GM23338 (cell line): ENCODE measurements around the gene GRK5. TPM values are rescaled to one million over a fixed set of nuclear protein-coding genes. Genes with fewer than 3 reads are reported as not detected.

Source experiments
- ATAC-seq: fragments of 200-7000 bp; cut with Tn5 transposase; 3 replicates; pipeline ENCODE4 v1.9.1; 2020
- DNase-seq: peaks from one replicate; pipeline ENCODE4 v3.0.0-alpha.2; 2015; ENCODE audit warnings: low spot score
- H2AFZ ChIP-seq: fragments of 200-600 bp; sonication (generic); 2 replicates; pipeline ENCODE4 v1.8.0; 2016; ENCODE audit warnings: antibody characterized with exemption, mild to moderate bottlenecking, moderate library complexity
- H3F3A ChIP-seq: fragments of 200-600 bp; sonication (generic); replicated peaks from 2 replicates; pipeline ENCODE4 v1.8.0; 2017; ENCODE audit warnings: antibody characterized with exemption, mixed run types, low read depth
- H3K27ac ChIP-seq: fragments of 200-600 bp; sonication (generic); 2 replicates; pipeline ENCODE4 v1.6.1; 2016; ENCODE audit warnings: low read depth
- H3K27me3 ChIP-seq: fragments of 200-600 bp; sonication (generic); 2 replicates; pipeline ENCODE4 v1.8.0; 2016; ENCODE audit warnings: mild to moderate bottlenecking, mixed run types, moderate library complexity; ENCODE audit not compliant: insufficient read depth
- H3K36me3 ChIP-seq: fragments of 200-600 bp; sonication (generic); 2 replicates; pipeline ENCODE4 v1.8.0; 2016; ENCODE audit warnings: mild to moderate bottlenecking; ENCODE audit not compliant: insufficient read depth
- H3K4me1 ChIP-seq: fragments of 200-600 bp; sonication (generic); 2 replicates; pipeline ENCODE4 v1.8.0; 2016; ENCODE audit warnings: mild to moderate bottlenecking, moderate library complexity; ENCODE audit not compliant: insufficient read depth
- H3K4me2 ChIP-seq: fragments of 200-600 bp; sonication (generic); 2 replicates; pipeline ENCODE4 v1.7.1; 2017; ENCODE audit warnings: mixed run types
- H3K4me3 ChIP-seq: fragments of 200-600 bp; sonication (generic); 2 replicates; pipeline ENCODE4 v1.6.1; 2016; ENCODE audit warnings: mixed run types
- H3K79me2 ChIP-seq: fragments of 200-600 bp; sonication (generic); replicated peaks from 2 replicates; pipeline ENCODE4 v1.8.0; 2017; ENCODE audit warnings: mild to moderate bottlenecking; ENCODE audit not compliant: insufficient read depth
- H3K9me2 ChIP-seq: fragments of 200-600 bp; sonication (generic); 2 replicates; pipeline ENCODE4 v1.8.0; 2017; ENCODE audit not compliant: insufficient read depth
- H4K20me1 ChIP-seq: fragments of 200-600 bp; sonication (generic); replicated peaks from 2 replicates; pipeline ENCODE4 v1.8.0; 2017; ENCODE audit warnings: mild to moderate bottlenecking; ENCODE audit not compliant: insufficient read depth
- H3K27ac Mint-ChIP-seq: 2 replicates; pipeline ENCODE4 v1.8.0; 2020; ENCODE audit warnings: inconsistent platforms, mild to moderate bottlenecking, moderate library complexity, mixed read lengths
- H3K27me3 Mint-ChIP-seq: 3 replicates; pipeline ENCODE4 v1.8.0; 2022; ENCODE audit warnings: low read depth, mild to moderate bottlenecking, moderate library complexity, mixed read lengths, inconsistent platforms; ENCODE audit not compliant: insufficient read depth, poor library complexity
- H3K36me3 Mint-ChIP-seq: 3 replicates; pipeline ENCODE4 v1.8.0; 2021; ENCODE audit warnings: low read depth, mild to moderate bottlenecking, inconsistent platforms, moderate library complexity, mixed read lengths
- H3K4me1 Mint-ChIP-seq: 3 replicates; pipeline ENCODE4 v1.8.0; 2020; ENCODE audit warnings: mild to moderate bottlenecking, inconsistent platforms, mixed read lengths
- H3K4me3 Mint-ChIP-seq: 3 replicates; pipeline ENCODE4 v1.8.0; 2021; ENCODE audit warnings: moderate library complexity, mild to moderate bottlenecking, inconsistent platforms, mixed read lengths
- H3K9me3 Mint-ChIP-seq: 3 replicates; pipeline ENCODE4 v1.8.0; 2020; ENCODE audit warnings: moderate library complexity, mild to moderate bottlenecking, inconsistent platforms, mixed read lengths
- CTCF ChIP-seq, 2 experiments: fragments of 200-600 bp in 1 of 2; sonication (generic) in 1 of 2; conservative IDR thresholded peaks; 2 replicates each; pipeline versions ENCODE4 v1.5.1 to v1.6.1; 2016 to 2017; ENCODE audit warnings: antibody characterized with exemption in 2 of 2, low read depth in 2 of 2, mild to moderate bottlenecking in 2 of 2, moderate library complexity in 1 of 2
- EZH2 ChIP-seq: fragments of 200-600 bp; sonication (generic); IDR thresholded peaks from one replicate; pipeline ENCODE4 v1.8.0; 2017; ENCODE audit warnings: antibody characterized with exemption, mild to moderate bottlenecking, low read depth; ENCODE audit not compliant: unreplicated experiment
- EZH2phosphoT487 ChIP-seq: fragments of 200-600 bp; sonication (generic); IDR thresholded peaks from one replicate; pipeline ENCODE4 v1.8.1; 2018; ENCODE audit warnings: antibody characterized with exemption; ENCODE audit not compliant: unreplicated experiment
- JUNB ChIP-seq: IDR thresholded peaks from one replicate; pipeline ENCODE4 v1.6.1; 2016; ENCODE audit warnings: antibody characterized with exemption; ENCODE audit not compliant: unreplicated experiment
- POLR2AphosphoS5 ChIP-seq: IDR thresholded peaks from 2 replicates; pipeline ENCODE4 v1.6.1; 2016; ENCODE audit warnings: antibody characterized with exemption, low read depth
- REST ChIP-seq: IDR thresholded peaks from one replicate; pipeline ENCODE4 v1.6.1; 2018; ENCODE audit warnings: antibody characterized with exemption; ENCODE audit not compliant: unreplicated experiment
- STAT1 ChIP-seq: IDR thresholded peaks from one replicate; pipeline ENCODE4 v1.6.1; 2016; ENCODE audit warnings: antibody characterized with exemption; ENCODE audit not compliant: unreplicated experiment
- ZNF114 ChIP-seq: fragments of 250-450 bp; sonication (Bioruptor Pico); IDR thresholded peaks from 2 replicates; pipeline ENCODE4 v1.5.0; 2020; ENCODE audit warnings: mild to moderate bottlenecking, moderate library complexity
- ZNF331 ChIP-seq: fragments of 250-450 bp; sonication (Bioruptor Pico); IDR thresholded peaks from 2 replicates; pipeline ENCODE4 v1.5.0; 2020; ENCODE audit warnings: low read depth, mild to moderate bottlenecking, moderate library complexity
- ZNF462 ChIP-seq: fragments of 250-450 bp; sonication (Bioruptor Pico); IDR thresholded peaks from 2 replicates; pipeline ENCODE4 v1.5.0; 2020; ENCODE audit warnings: mild to moderate bottlenecking, moderate library complexity
- polyA plus RNA-seq: library from polyadenylated mRNA; unstranded; fragments of >200 nt; fragmentation: Nextera tagmentation; extraction: Ambion mirVana; gene quantifications from 2 replicates; pipeline ENCODE4 v1.2.1, GENCODE V29; 2016
- total RNA-seq: library from RNA; depleted of rRNA; stranded (reverse); fragments of >200 nt; shearing (Covaris generic); gene quantifications from 2 replicates; pipeline ENCODE4 v1.2.3, GENCODE V29; 2014

Gene GRK5
- total and polyA plus RNA-seq, 2 experiments from 2014 or later = 0.53 to 2.0 TPM

GRCh38 chr10:119211176-119211575 is 3.8 kb downstream of the GRK5 start (continued):
- no peak for TF ChIP-seq ZNF462 (CRISPR knock-in tag)

- H3K27me3 ChIP-seq = peaks cover 18% of the 10 kb centered on the region
- no peaks in the 10 kb centered on the region for H3K36me3 Mint-ChIP-seq
- peaks cover 52% of the 10 kb centered on the region for H3K4me1 Mint-ChIP-seq
- H2AFZ ChIP-seq = no peak overlapping the region
- no peak overlapping the region; the same call in 1 of the 2 replicates for H3K4me2 ChIP-seq
- no peaks in the 10 kb centered on the region for H3K36me3 ChIP-seq
- no peaks in the 10 kb centered on the region for H3K9me3 Mint-ChIP-seq
- peaks cover 44% of the 10 kb centered on the region for H3K4me1 ChIP-seq
- H3K27ac Mint-ChIP-seq = no peak overlapping the region
- no peak overlapping the region for H3K4me3 Mint-ChIP-seq
- H3K4me3 ChIP-seq = no peak overlapping the region
- H3K27me3 Mint-ChIP-seq = peaks cover 27% of the 10 kb centered on the region
- DNase-seq = no peak
- no peak for ATAC-seq
- H3F3A ChIP-seq = peaks cover 6% of the 10 kb centered on the region; the same call in 1 of the 2 replicates
- H3K79me2 ChIP-seq = no peaks in the 10 kb centered on the region
- H4K20me1 ChIP-seq = no peaks in the 10 kb centered on the region; the same call in 1 of the 2 replicates
- H3K27ac ChIP-seq = no peak overlapping the region
- H3K9me2 ChIP-seq = no peaks in the 10 kb centered on the region
- TF ChIP-seq EZH2 (no peak), REST (no peak), EZH2phosphoT487 (no peak), POLR2AphosphoS5 (no peak), ZNF331 (CRISPR knock-in tag) (no peak), STAT1 (no peak), CTCF (conservative IDR thresholded peaks at IDR 0.05; ENCODE audit: low read depth in 2 of 2) (no peak), JUNB (no peak), ZNF114 (CRISPR knock-in tag) (no peak)
These were observed 4.5 kb downstream of the GRK5 start for GRCh38 chr10:119211625-119212441.
